Ishikawa (cell line): ENCODE measurements around the gene ACAD11.

ENCODE experiments used
- RAD21 ChIP-seq: IDR thresholded peaks from 2 replicates; pipeline ENCODE4 v1.6.1; 2012; ENCODE audit warnings: low read depth
- TAF1 ChIP-seq: IDR thresholded peaks from 2 replicates; pipeline ENCODE4 v1.6.1; 2012; ENCODE audit warnings: low read depth, mild to moderate bottlenecking
- TCF12 ChIP-seq: IDR thresholded peaks from 2 replicates; pipeline ENCODE4 v1.6.1; 2012; ENCODE audit warnings: low read depth

- TF ChIP-seq TCF12 (no peak), RAD21 (no peak), TAF1 (no peak)
These were observed 67.4 kb downstream of the ACAD11 start for GRCh38 chr3:132592216-132592615.
